Pancreas (tissue), 10 donors: ENCODE results near the gene CACNB1. TPM values are rescaled to one million over a fixed set of nuclear protein-coding genes. Genes with fewer than 3 reads are reported as not detected.

ENCODE experiments used
- ATAC-seq, 4 donors: fragments of 200-7000 bp; cut with Tn5 transposase; one replicate each; pipeline versions ENCODE4 v1.8.0 to v1.9.1; 2020; ENCODE audit warnings: mild to moderate bottlenecking in 4 of 4, moderate library complexity in 4 of 4
- DNase-seq, 6 donors: peaks; one replicate each; pipeline ENCODE4 v3.0.0-alpha.2; 2020
- FAIRE-seq: peaks from 2 replicates; lab custom pipeline; 2012; peaks lifted over from hg19 to GRCh38; lab: Jason Lieb, UNC
- H3K27ac ChIP-seq, 4 donors: fragments of 200-600 bp; sonication (generic); 1 replicate in 3 of 4; 2 replicates in 1 of 4; pipeline versions ENCODE4 v1.5.0 to v1.8.0; 2020
- H3K27me3 ChIP-seq, 4 donors: fragments of 200-600 bp; one replicate each; pipeline ENCODE4 v1.8.0; 2021
- H3K36me3 ChIP-seq, 3 donors: fragments of 200-600 bp; sonication (generic) in 1 of 3; one replicate each; pipeline versions ENCODE4 v1.5.0 to v1.8.0; 2020 to 2021
- H3K4me1 ChIP-seq, 3 donors: fragments of 200-600 bp; one replicate each; pipeline ENCODE4 v1.8.0; 2021
- H3K4me3 ChIP-seq, 4 donors: fragments of 200-600 bp; sonication (generic) in 2 of 4; one replicate each; pipeline versions ENCODE4 v1.5.0 to v1.8.0; 2020 to 2021
- H3K9me3 ChIP-seq, 4 donors: fragments of 200-600 bp; one replicate each; pipeline ENCODE4 v1.8.0; 2021
- WGBS, 2 donors: extraction: QIAGEN DNeasy Blood & Tissue Kit; methylation state at CpG; one replicate each; pipeline ENCODE4 v1.1.7; 2013; 5-methylcytosine and 5-hydroxymethylcytosine counted together
- intact Hi-C, 3 donors: fragments of 100-400 bp; cut with DNase I; formaldehyde crosslinking; loops; one replicate each; pipeline versions ENCODE4 v1.11.1 to v1.14.2; 2022
- polyA plus RNA-seq, 2 donors: library from polyadenylated mRNA; stranded (reverse); fragments of 200-250 nt; gene quantifications; one replicate each; pipeline ENCODE4 v1.2.3, GENCODE V29; 2013
- total RNA-seq, 6 donors: library from RNA; stranded (reverse); fragmentation: NEBNext Ultra II Directional in 4 of 6; extraction: Animal tissue kit (Norgen Biotek cat#: 25700) in 4 of 6; gene quantifications; one replicate each; pipeline versions ENCODE4 v1.2.1 to v1.2.4, GENCODE V29; 2021 to 2023
- TF ChIP-seq, protein P1 (sequence below), 4 donors: fragments of 200-600 bp; sonication (generic) in 3 of 4; IDR thresholded peaks; one replicate each; pipeline versions ENCODE4 v1.5.0 to v1.8.0; 2021; ENCODE audit warnings: antibody characterized with exemption in 4 of 4
- donor health status: healthy with polysubstance abuse.
- donor health status: DM: no; HTN: no; CAD: no; lungs with moderate emphysema.
- donor health status: DM: no; HTN: no; CAD: no.
- donor health status: control.
- donor health status: control.
- donor health status: Bipolar disorder and iron deficiency.
- donor health status: DM: yes; HTN: yes; CAD: no.
- donor health status: DM: no; HTN: no; CAD: no.
- donor health status: DM: no; HTN: no; CAD: no.
- donor health status: DM: yes; HTN: yes; CAD: no.

CACNB1 gene
- total and polyA plus RNA-seq, 8 donors: 1.8 to 6.8 (median 2.9) TPM

DNA sequence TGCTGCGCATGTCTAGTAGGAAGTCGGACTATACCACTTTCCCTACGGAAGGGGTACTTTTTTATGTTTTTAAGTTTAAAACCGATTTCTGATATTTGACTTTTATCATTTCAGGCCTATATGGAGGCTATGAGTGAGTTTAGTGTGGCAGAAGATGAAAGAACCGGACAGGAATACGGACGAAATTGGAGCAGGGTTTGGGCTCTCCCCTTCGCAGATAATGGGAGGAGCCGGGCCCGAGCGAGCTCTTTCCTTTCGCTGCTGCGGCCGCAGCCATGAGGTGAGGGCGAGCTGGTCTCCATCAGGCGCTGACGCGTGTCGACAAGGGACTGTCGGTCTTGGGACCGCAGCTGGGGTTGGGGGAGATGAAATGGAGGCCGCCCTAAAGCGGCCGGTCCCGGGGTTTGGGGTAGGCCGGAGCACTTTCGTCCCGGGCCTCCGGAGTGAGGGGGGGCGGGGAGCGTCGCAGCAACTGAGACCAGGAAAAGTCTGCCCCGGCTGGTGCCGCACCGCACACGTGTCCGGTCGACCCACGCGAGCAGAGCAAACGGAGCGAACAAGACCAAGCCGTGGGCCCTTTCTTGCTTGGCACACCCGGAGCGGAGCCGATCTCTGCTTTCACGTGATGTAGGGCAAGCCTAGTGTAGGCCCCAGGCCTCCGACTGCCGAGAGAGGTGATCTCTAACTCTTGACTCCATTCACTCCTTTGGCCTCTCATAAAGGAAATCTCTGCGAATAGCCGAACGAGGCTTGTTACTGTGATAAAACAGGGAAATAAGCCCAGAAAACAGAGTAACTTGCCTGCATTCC, 2.8 kb upstream of the CACNB1 start, which contains the start of gene RPL19:
Gene RPL19, plus strand, starts transcription at position 214 of the 810 bp plus-strand sequence. Its CDS starts 62 bp downstream, at position 276.
- FAIRE-seq (no peak), DNase-seq (peak; percentile 73 to 91 (median 78)), ATAC-seq (peak; percentile 82 to 89 (median 83))
- Histone ChIP-seq H3K36me3 (peaks cover 5 to 39% (median 27%) of the 10 kb centered on the region in 3 donors), H3K4me3 (peak within 1 kb of the TSS; percentile 73 to 96 (median 86)), H3K4me1 (peaks cover 0 to 13% (median 12%) of the 10 kb centered on the region in 3 donors), H3K9me3 (no peaks in the 10 kb centered on the region), H3K27ac (peak within 1 kb of the TSS; percentile 94 to 99 (median 98)), H3K27me3 (no peaks in the 10 kb centered on the region)
- 0 to 1% methylated on average over 49 to 52 of the region's 52 CpGs for WGBS, 2 donors
- intact Hi-C loops: no loop called here
- TF ChIP-seq, protein P1, sequence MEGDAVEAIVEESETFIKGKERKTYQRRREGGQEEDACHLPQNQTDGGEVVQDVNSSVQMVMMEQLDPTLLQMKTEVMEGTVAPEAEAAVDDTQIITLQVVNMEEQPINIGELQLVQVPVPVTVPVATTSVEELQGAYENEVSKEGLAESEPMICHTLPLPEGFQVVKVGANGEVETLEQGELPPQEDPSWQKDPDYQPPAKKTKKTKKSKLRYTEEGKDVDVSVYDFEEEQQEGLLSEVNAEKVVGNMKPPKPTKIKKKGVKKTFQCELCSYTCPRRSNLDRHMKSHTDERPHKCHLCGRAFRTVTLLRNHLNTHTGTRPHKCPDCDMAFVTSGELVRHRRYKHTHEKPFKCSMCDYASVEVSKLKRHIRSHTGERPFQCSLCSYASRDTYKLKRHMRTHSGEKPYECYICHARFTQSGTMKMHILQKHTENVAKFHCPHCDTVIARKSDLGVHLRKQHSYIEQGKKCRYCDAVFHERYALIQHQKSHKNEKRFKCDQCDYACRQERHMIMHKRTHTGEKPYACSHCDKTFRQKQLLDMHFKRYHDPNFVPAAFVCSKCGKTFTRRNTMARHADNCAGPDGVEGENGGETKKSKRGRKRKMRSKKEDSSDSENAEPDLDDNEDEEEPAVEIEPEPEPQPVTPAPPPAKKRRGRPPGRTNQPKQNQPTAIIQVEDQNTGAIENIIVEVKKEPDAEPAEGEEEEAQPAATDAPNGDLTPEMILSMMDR (IDR thresholded peaks at IDR 0.05): no peak

DNA sequence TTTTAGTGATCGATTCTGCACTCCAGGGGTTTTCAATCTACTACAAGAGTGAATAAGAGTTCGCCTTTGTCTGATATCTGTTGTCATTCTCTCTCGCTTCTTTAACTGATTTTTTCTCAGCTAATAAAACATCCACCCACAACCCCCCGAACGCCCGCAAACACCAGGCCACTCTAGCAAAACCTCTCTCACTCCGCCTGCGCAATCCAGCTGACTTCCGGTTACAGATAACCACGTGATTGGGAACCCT, 2.3 kb upstream of the CACNB1 start:
- Histone ChIP-seq H3K36me3 (peaks cover 5 to 35% (median 27%) of the 10 kb centered on the region in 3 donors), H3K27me3 (no peaks in the 10 kb centered on the region), H3K27ac (peak overlapping the region; percentile 94 to 99 (median 98)), H3K4me3 (peak overlapping the region in 3 of 4 donors; percentile 8 to 88 (median 73)), H3K9me3 (no peaks in the 10 kb centered on the region), H3K4me1 (peaks cover 0 to 13% (median 12%) of the 10 kb centered on the region in 3 donors)
- ATAC-seq: peak; percentile 85 to 92 (median 86)
- 1% methylated on average over 10 of the region's 10 CpGs for WGBS, 2 donors
- peak; percentile 61 for FAIRE-seq
- DNase-seq: peak; percentile 81 to 92 (median 86)
- intact Hi-C loops: no loop called here
- TF ChIP-seq, protein P1 (IDR thresholded peaks at IDR 0.05): no peak

DNA sequence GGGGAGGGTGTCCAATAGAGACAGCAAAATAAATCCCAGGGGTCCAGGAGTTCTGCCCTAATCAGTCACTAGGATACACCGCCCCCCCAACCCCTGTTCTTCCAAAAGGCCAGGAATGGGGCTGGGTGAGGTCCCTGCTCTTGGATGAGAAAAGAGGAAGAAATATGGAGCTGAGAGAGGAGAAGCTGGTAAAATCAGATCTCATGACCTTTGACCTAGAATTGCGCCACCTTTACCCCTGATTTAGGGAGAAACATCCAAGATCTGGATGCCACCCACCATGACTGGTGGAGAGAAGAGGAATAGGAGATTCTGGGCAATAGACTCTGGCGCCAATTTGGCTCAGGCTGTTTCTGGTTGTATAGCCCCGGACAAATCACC, 707 bp upstream of the CACNB1 start:
- TF ChIP-seq, protein P1 (IDR thresholded peaks at IDR 0.05): no peak
- Histone ChIP-seq H3K4me1 (peaks cover 0 to 13% (median 12%) of the 10 kb centered on the region in 3 donors), H3K4me3 (peak overlapping the region in 2 of 4 donors; percentile 71 to 83), H3K27me3 (no peaks in the 10 kb centered on the region), H3K9me3 (no peaks in the 10 kb centered on the region), H3K36me3 (peaks cover 0 to 19% (median 14%) of the 10 kb centered on the region in 3 donors), H3K27ac (no peak overlapping the region)
- FAIRE-seq (no peak), DNase-seq (no peak), ATAC-seq (no peak)
- WGBS, 2 donors: 83 to 85% methylated on average over 4 of the region's 4 CpGs
- intact Hi-C loops: no loop called here

DNA sequence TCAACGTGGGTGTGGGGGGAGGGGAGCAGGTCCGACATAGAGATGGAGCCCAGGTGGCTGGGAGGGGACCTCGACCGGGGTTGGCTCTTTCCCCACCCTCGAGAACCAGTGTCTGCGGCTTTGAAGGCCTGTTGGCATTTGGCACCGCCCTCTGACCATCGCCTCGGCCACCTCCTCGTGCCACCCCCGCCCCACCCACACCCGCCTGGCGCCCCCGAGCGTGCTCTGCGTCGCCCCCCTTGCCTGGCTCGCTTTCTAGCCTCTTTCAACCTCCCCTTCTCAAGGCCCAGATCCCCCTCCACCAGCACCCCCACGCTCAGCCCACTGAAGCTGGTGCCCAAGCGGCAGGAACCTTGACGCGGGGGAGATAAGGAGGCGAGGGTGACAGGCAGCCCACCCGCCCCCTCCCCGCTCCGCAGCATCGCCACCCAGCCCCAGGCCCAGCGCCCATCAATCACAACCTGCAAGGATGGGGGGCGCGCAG, 619 bp downstream of the CACNB1 start:
- DNase-seq (peak in 1 of 6 donors; percentile 35), FAIRE-seq (no peak), ATAC-seq (no peak)
- peaks cover 0 to 11% (median 10%) of the 10 kb centered on the region in 3 donors for H3K4me1 ChIP-seq
- no peaks in the 10 kb centered on the region for H3K27me3 ChIP-seq
- WGBS, 2 donors: 1 to 2% methylated on average over 27 to 30 of the region's 30 CpGs
- TF ChIP-seq, protein P1 (IDR thresholded peaks at IDR 0.05): no peak
- peak overlapping the region; percentile 51 to 83 (median 67) for H3K4me3 ChIP-seq
- H3K9me3 ChIP-seq: no peaks in the 10 kb centered on the region
- intact Hi-C loops: no loop called here
- H3K36me3 ChIP-seq: peaks cover 0 to 6% (median 2%) of the 10 kb centered on the region in 3 donors
- H3K27ac ChIP-seq: no peak overlapping the region
